HepG2 (cell line): ENCODE measurements around the gene FGF23. TPM values are rescaled to one million over a fixed set of nuclear protein-coding genes. Genes with fewer than 3 reads are reported as not detected.
A peak's percentile ranks its signal among the peaks of the same experiment; 100 is the strongest.
"Not testable (repeated sequence)": the region's sequence is repeated elsewhere in the genome, so short reads cannot be mapped to it uniquely, and the experiment has no call there.

ENCODE experiments used
- ATAC-seq: fragments of 200-7000 bp; cut with Tn5 transposase; 3 replicates; pipeline ENCODE4 v1.9.1; 2020; ENCODE audit warnings: mild to moderate bottlenecking, moderate library complexity
- BruUV-seq: library from RNA; stranded (reverse); fragments of 400-500 nt; replicated peaks from 2 replicates; lab custom pipeline; 2021; lab: Mats Ljungman, UMichigan
- CTCF ChIA-PET: fragments of 300-600 bp; formaldehyde crosslinking; extraction: SDS; loops from one replicate; lab custom pipeline; 2021; ENCODE audit warnings: low total read pairs, inconsistent platforms, low intra/inter-chr PET ratio; lab: Yijun Ruan, JAX
- POLR2A ChIA-PET: fragments of 350-600 bp; sonication (Branson Sonifier 250); formaldehyde crosslinking; loops from one replicate; lab custom pipeline; 2020; ENCODE audit warnings: antibody characterized with exemption, inconsistent platforms; lab: Yijun Ruan, JAX
- DNase-seq: peaks from one replicate; pipeline ENCODE4 v3.0.0-alpha.2; 2015; ENCODE audit warnings: low spot score
- FAIRE-seq: peaks from 3 replicates; lab custom pipeline; 2011; peaks lifted over from hg19 to GRCh38; lab: Jason Lieb, UNC
- H2AFZ ChIP-seq: one replicate; pipeline ENCODE4 v1.6.1; 2011; ENCODE audit warnings: low read length, inconsistent platforms
- H3K27ac ChIP-seq: fragments of 300-600 bp; 3 replicates; pipeline ENCODE4 v1.8.0; 2011; ENCODE audit warnings: mixed run types, mild to moderate bottlenecking, mixed read lengths, low read length, inconsistent platforms; ENCODE audit not compliant: insufficient read depth; ENCODE audit errors: extremely low read length
- H3K27me3 ChIP-seq, 2 experiments: fragments of 200-600 bp in 1 of 2; 2 replicates in 1 of 2; 3 replicates in 1 of 2; pipeline versions ENCODE4 v1.6.0 to v1.8.0; 2011; ENCODE audit warnings: low read length in 2 of 2, mild to moderate bottlenecking in 2 of 2, moderate library complexity in 2 of 2, inconsistent platforms in 1 of 2; ENCODE audit not compliant: insufficient read depth in 2 of 2, control insufficient read depth in 1 of 2
- H3K36me3 ChIP-seq, 2 experiments: fragments of 200-600 bp in 1 of 2; replicated peaks in 1 of 2; 2 replicates in 1 of 2; 3 replicates in 1 of 2; pipeline versions ENCODE4 v1.5.1 to v1.8.0; 2011; ENCODE audit warnings: low read length in 2 of 2, inconsistent platforms in 1 of 2; ENCODE audit not compliant: insufficient read depth in 2 of 2, control insufficient read depth in 1 of 2
- H3K4me1 ChIP-seq: 2 replicates; pipeline ENCODE4 v1.5.1; 2012; ENCODE audit warnings: low read length, inconsistent platforms; ENCODE audit not compliant: insufficient read depth
- H3K4me2 ChIP-seq: 2 replicates; pipeline ENCODE4 v1.6.0; 2011; ENCODE audit warnings: low read depth, low read length, inconsistent platforms
- H3K4me3 ChIP-seq, 3 experiments: fragments of 200-600 bp in 1 of 3; sonication (generic), shearing (Covaris generic) in 1 of 3; replicated peaks in 1 of 3; 2 replicates each; pipeline ENCODE4 v1.5.1; 2011 to 2016; ENCODE audit warnings: low read length in 3 of 3, inconsistent platforms in 2 of 3, low read depth in 2 of 3, mild to moderate bottlenecking in 2 of 3, control low read depth in 1 of 3, mixed read lengths in 1 of 3; ENCODE audit not compliant: insufficient read depth in 1 of 3
- H3K79me2 ChIP-seq: one replicate; pipeline ENCODE4 v1.6.1; 2011; ENCODE audit warnings: low read length, inconsistent platforms; ENCODE audit not compliant: insufficient read depth
- H3K9ac ChIP-seq: 2 replicates; pipeline ENCODE4 v1.6.0; 2011; ENCODE audit warnings: mild to moderate bottlenecking, low read depth, low read length, inconsistent platforms; ENCODE audit not compliant: insufficient read depth
- H3K9me3 ChIP-seq: 2 replicates; pipeline ENCODE4 v1.5.1; 2012; ENCODE audit warnings: mild to moderate bottlenecking, low read length
- H4K20me1 ChIP-seq: 2 replicates; pipeline ENCODE4 v1.6.0; 2011; ENCODE audit warnings: inconsistent platforms, mild to moderate bottlenecking, low read length, moderate library complexity; ENCODE audit not compliant: insufficient read depth
- POLR2AphosphoS5 ChIP-seq: IDR thresholded peaks from 2 replicates; pipeline ENCODE4 v1.6.1; 2012; ENCODE audit warnings: low read depth, low read length
- ZNF431 ChIP-seq: sonication (generic); formaldehyde crosslinking; IDR thresholded peaks from 2 replicates; pipeline ENCODE4 v1.9.0; 2022; ENCODE audit warnings: missing genetic modification reagents, low read depth, mild to moderate bottlenecking, borderline replicate concordance
- ZUFSP ChIP-seq: sonication (generic); formaldehyde crosslinking; IDR thresholded peaks from 2 replicates; pipeline ENCODE4 v1.9.0; 2021; ENCODE audit warnings: missing genetic modification reagents, mild to moderate bottlenecking, borderline replicate concordance
- WGBS: methylation state at CpG from one replicate; pipeline ENCODE4 v1.1.6; 2017; ENCODE audit warnings: low lambda C conversion rate; 5-methylcytosine and 5-hydroxymethylcytosine counted together
- in situ Hi-C: cut with HindIII; loops from 2 replicates; pipeline ENCODE4 v1.10.0; 2017; ENCODE audit warnings: low pct_unique_long_range_greater_than_20kb; ENCODE audit not compliant: extremely low pct_ligation_motif_present
- intact Hi-C: fragments of 100-400 bp; cut with micrococcal nuclease; formaldehyde crosslinking; loops from one replicate; pipeline ENCODE4 v1.10.0; 2022; ENCODE audit not compliant: unreplicated experiment
- polyA plus RNA-seq, 8 experiments: library from polyadenylated mRNA; depleted of rRNA in 3 of 8; stranded (reverse) in 7 of 8; unstranded in 1 of 8; fragments of >200 nt; fragmentation: Illumina TruSeq in 4 of 8; extraction: Trizol in 4 of 8; gene quantifications; 2 replicates each; pipeline versions ENCODE4 v1.2.1 to v1.2.3, GENCODE V29; 2011 to 2016; ENCODE audit warnings: low read depth in 4 of 8, missing spikeins in 1 of 8, mixed read lengths in 1 of 8; ENCODE audit not compliant: insufficient read depth in 1 of 8
- total RNA-seq, 5 experiments: library from RNA; depleted of rRNA; stranded (reverse); fragments of >200 nt; fragmentation: Illumina TruSeq; extraction: Trizol; gene quantifications; 2 replicates each; pipeline ENCODE4 v1.2.3, GENCODE V29; 2016; ENCODE audit warnings: low read depth in 1 of 5

The FGF23 gene
- total and polyA plus RNA-seq, 2 of the 13 experiments (the other 11 are each of a cell fraction or from before 2014, with no cell fraction given): not detected

- peaks cover 2 to 26% of the 10 kb centered on the region in 2 experiments; a peak in 2 of 5 replicates for H3K27me3 ChIP-seq
Measured at GRCh38 chr12:4404877-4405637, 25.5 kb upstream of the FGF23 start.

GRCh38 chr12:4402996-4403395 lies 23.5 kb upstream of the FGF23 start:
- WGBS: 1% methylated on average over 3 of the region's 4 CpGs
- no peak for FAIRE-seq
- Histone ChIP-seq H3K27ac (no peak overlapping the region), H2AFZ (no peak overlapping the region), H3K4me2 (no peak overlapping the region), H3K4me1 (no peaks in the 10 kb centered on the region), H3K9ac (no peak overlapping the region), H3K36me3 (no peaks in the 10 kb centered on the region), H3K27me3 (peaks cover 4 to 23% of the 10 kb centered on the region in 2 experiments; a peak in 2 of 5 replicates), H4K20me1 (no peaks in the 10 kb centered on the region), H3K9me3 (no peaks in the 10 kb centered on the region), H3K4me3 (no peak overlapping the region), H3K79me2 (no peaks in the 10 kb centered on the region)
- BruUV-seq: no TSS peak
- DNase-seq: no peak
- TF ChIP-seq ZUFSP (CRISPR knock-in tag): no peak
- TF ChIP-seq POLR2AphosphoS5: no peak
- POLR2A ChIA-PET: no interaction called here
- no peak for ATAC-seq
- intact Hi-C loops (no loop called here), in situ Hi-C loops (no loop called here)
- CTCF ChIA-PET: no interaction called here

More at GRCh38 chr12:4404877-4405637, 25.5 kb upstream of the FGF23 start:
- H3K4me2 ChIP-seq, H3K36me3 ChIP-seq, CTCF ChIA-PET, POLR2A ChIA-PET, BruUV-seq, H3K79me2 ChIP-seq, DNase-seq, H3K4me3 ChIP-seq, H3K9me3 ChIP-seq, H2AFZ ChIP-seq, FAIRE-seq, H3K27ac ChIP-seq, H3K4me1 ChIP-seq, in situ Hi-C loops, intact Hi-C loops, ATAC-seq, H4K20me1 ChIP-seq, H3K9ac ChIP-seq: not testable (repeated sequence)
- 30% methylated on average over 8 of the region's 8 CpGs for WGBS
- TF ChIP-seq ZNF431: 0 out of 2 replicates have a peak, but pooled peaks have one; percentile 60
